ENCODE data around the gene MKRN2OS.

Gene MKRN2OS

GRCh38 chr3:12558706-12559105 lies 13.4 kb upstream of the MKRN2OS start:
- H3K4me1 ChIP-seq (ENCODE audit: control insufficient read depth, insufficient read depth, low read length) = peaks cover 23% of the 10 kb centered on the region
- peak overlapping the region; percentile 14 for H3K4me3 ChIP-seq (ENCODE audit: low read depth, low read length)
- H3K9me3 ChIP-seq (ENCODE audit: control insufficient read depth, insufficient read depth, low read depth, low read length) = no peaks in the 10 kb centered on the region
- ChIA-PET CTCF (interaction anchor here (0.8 to 0.9 kb wide), 2 partner anchors 102 to 190 kb away, joined by 3 read pairs; no protein-coding TSS in a partner anchor), POLR2A (no interaction called here)
- H3K27ac ChIP-seq (ENCODE audit: extremely low read depth, low read depth, low read length) = no peak overlapping the region
- no peaks in the 10 kb centered on the region for H3K36me3 ChIP-seq (ENCODE audit: control insufficient read depth in 2 of 2, insufficient read depth in 1 of 2, low read length in 2 of 2)
- TF ChIP-seq ZNF248 (tag by site-specific recombination; IDR thresholded peaks at IDR 0.05) (no peak), KLF10 (tag by site-specific recombination; IDR thresholded peaks at IDR 0.05) (no peak), ZNF600 (tag by site-specific recombination; IDR thresholded peaks at IDR 0.05) (peak; percentile 95), KLF8 (tag by site-specific recombination; IDR thresholded peaks at IDR 0.05) (no peak), MZF1 (tag by site-specific recombination; IDR thresholded peaks at IDR 0.05; ENCODE audit: borderline replicate concordance) (peak; percentile 62; the same call in 1 of the 2 replicates), ZNF626 (tag by site-specific recombination; IDR thresholded peaks at IDR 0.05) (no peak), FEZF1 (tag by site-specific recombination; IDR thresholded peaks at IDR 0.05) (peak; percentile 69), ZBTB17 (tag by site-specific recombination; IDR thresholded peaks at IDR 0.05) (0 out of 2 replicates have a peak, but pooled peaks have one; percentile 15), ZNF585B (tag by site-specific recombination; IDR thresholded peaks at IDR 0.05) (no peak), ZNF341 (tag by site-specific recombination; IDR thresholded peaks at IDR 0.05; ENCODE audit: low read depth) (peak; percentile 61), ZBTB44 (tag by site-specific recombination; IDR thresholded peaks at IDR 0.05) (no peak), ZSCAN23 (tag by site-specific recombination; IDR thresholded peaks at IDR 0.05) (no peak)

DNA sequence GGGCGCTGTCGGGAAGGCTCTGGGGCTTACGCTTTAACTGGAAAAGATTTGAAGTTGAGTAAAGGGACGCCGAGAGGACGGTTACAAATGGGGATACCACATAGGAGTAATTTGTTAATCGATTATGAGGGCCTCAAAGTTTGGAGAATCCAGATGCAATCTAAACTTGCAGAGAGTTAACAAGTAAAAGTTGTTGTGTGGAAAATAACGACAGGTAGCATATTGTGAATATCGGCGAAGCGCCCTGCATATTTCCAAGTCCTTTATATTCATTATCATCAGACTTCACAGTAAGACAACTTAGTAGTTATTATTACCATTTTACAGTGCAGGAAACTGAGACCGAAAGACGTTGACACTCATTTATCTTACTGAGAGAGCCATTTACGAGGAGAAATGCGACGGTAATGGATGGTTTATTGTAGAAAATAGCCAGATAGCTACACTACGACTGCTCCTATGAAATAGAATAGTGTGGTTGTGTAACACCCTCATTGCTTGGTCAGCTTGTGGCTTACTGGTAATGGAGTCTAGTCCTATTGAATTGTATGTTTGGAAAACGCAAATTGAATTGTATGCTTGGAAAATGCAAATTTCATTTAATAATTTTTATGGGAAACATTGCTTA lies 12.3 kb upstream of the MKRN2OS start:
- CTCF ChIA-PET = interaction anchor here (0.9 kb wide), 2 partner anchors 18 to 103 kb away, joined by 3 read pairs; no protein-coding TSS in a partner anchor
- TF ChIP-seq ZNF660 (tag by site-specific recombination; IDR thresholded peaks at IDR 0.05) = 0 out of 2 replicates have a peak, but pooled peaks have one; percentile 13
- peak; percentile 4; the same call in 1 of the 2 replicates for TF ChIP-seq ZNF76 (tag by site-specific recombination; IDR thresholded peaks at IDR 0.05; ENCODE audit: borderline replicate concordance, low read depth)
- TF ChIP-seq CTCF (tag by site-specific recombination; IDR thresholded peaks at IDR 0.05) = 0 out of 2 replicates have a peak, but pooled peaks have one; percentile 6
- TF ChIP-seq GLI4 (tag by site-specific recombination; IDR thresholded peaks at IDR 0.05) = no peak
- 0 out of 2 replicates have a peak, but pooled peaks have one; percentile 4 for TF ChIP-seq ZBTB17 (tag by site-specific recombination; IDR thresholded peaks at IDR 0.05)
- Histone ChIP-seq H3K27ac (ENCODE audit: extremely low read depth, low read depth, low read length) (peak overlapping the region; percentile 87), H3K9me3 (ENCODE audit: control insufficient read depth, insufficient read depth, low read depth, low read length) (no peaks in the 10 kb centered on the region), H3K4me1 (ENCODE audit: control insufficient read depth, insufficient read depth, low read length) (peaks cover 23% of the 10 kb centered on the region), H3K4me3 (ENCODE audit: low read depth, low read length) (peak overlapping the region; percentile 88), H3K36me3 (ENCODE audit: control insufficient read depth in 2 of 2, insufficient read depth in 1 of 2, low read length in 2 of 2) (no peaks in the 10 kb centered on the region)
- POLR2A ChIA-PET = interaction anchor here (1.0 to 1.8 kb wide), 3 partner anchors 12 to 105 kb away, joined by 4 to 5 read pairs (median 5); partner anchors contain the start of genes MKRN2OS and TSEN2

DNA sequence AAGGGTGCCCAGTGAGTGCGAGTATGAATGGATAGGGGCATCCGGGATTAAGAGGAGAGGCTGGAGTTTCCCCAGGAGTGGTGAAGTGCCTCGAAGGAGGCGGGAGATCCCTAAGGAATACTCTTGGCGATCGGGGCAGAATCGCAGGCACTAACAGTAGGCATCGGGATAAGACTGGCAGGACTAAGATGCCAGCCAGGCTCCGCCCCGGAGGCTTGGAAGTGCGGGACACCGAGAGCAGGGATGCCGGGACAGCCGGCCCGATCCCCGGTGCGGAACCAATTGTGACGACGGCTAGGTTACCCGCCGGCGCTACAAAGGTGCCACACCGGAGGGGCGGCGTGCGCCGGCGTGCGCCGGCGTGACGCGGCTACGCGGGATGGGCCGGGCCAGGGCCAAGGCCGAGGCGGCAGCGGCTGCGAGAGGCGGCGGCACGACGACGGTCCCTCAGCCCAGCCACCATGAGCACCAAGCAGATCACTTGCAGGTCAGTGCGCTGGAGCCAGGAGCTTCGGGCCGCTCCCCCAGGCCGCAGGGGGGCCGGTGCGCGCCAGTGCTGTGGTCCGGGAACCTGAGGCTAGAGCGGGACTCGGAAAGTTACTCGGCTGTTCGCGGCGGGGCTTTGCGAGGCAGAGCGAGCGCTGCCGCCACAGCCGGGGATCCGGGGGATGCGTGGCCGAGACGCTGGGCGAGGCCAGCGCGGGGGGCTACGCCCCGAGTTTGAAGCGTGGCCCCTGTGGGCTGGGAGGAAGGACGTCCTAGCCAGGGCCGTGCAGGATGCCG lies 11.6 kb upstream of the MKRN2OS start, which contains the start of gene MKRN2:
TSS of gene MKRN2 (plus strand) at position 398 of the 783 bp plus-strand sequence. CDS start at position 462, 64 bp downstream.
- ChIA-PET CTCF (no interaction called here), POLR2A (interaction anchor here (0.6 to 1.8 kb wide), 4 partner anchors 11 to 105 kb away, joined by 4 to 5 read pairs (median 5); partner anchors contain the start of genes MKRN2OS and TSEN2)
- H3K4me3 ChIP-seq (ENCODE audit: low read depth, low read length) = peak within 1 kb of the TSS; percentile 88
- no peaks in the 10 kb centered on the region for H3K9me3 ChIP-seq (ENCODE audit: control insufficient read depth, insufficient read depth, low read depth, low read length)
- no peaks in the 10 kb centered on the region for H3K36me3 ChIP-seq (ENCODE audit: control insufficient read depth in 2 of 2, insufficient read depth in 1 of 2, low read length in 2 of 2)
- H3K27ac ChIP-seq (ENCODE audit: extremely low read depth, low read depth, low read length) = peak within 1 kb of the TSS; percentile 87
- H3K4me1 ChIP-seq (ENCODE audit: control insufficient read depth, insufficient read depth, low read length) = peaks cover 19% of the 10 kb centered on the region
- TF ChIP-seq ZNF654 (tag by site-specific recombination; IDR thresholded peaks at IDR 0.05; ENCODE audit: low read depth) (no peak; the same call in 1 of the 2 replicates), GLIS2 (tag by site-specific recombination; IDR thresholded peaks at IDR 0.05) (peak; percentile 95), BCL6B (tag by site-specific recombination; IDR thresholded peaks at IDR 0.05) (no peak), ZNF645 (tag by site-specific recombination; IDR thresholded peaks at IDR 0.05) (no peak; the same call in 1 of the 2 replicates), ZNF585B (tag by site-specific recombination; IDR thresholded peaks at IDR 0.05) (no peak), ZNF394 (tag by site-specific recombination; IDR thresholded peaks at IDR 0.05; ENCODE audit: borderline replicate concordance) (peak; percentile 81), ZNF366 (tag by site-specific recombination; conservative IDR thresholded peaks at IDR 0.05) (no peak), KLF10 (tag by site-specific recombination; IDR thresholded peaks at IDR 0.05) (peak; percentile 83; the same call in 1 of the 2 replicates), ZNF785 (tag by site-specific recombination; IDR thresholded peaks at IDR 0.05) (peak; percentile 77)

Measured in HEK293 (cell line).